Middle frontal gyrus (tissue), 1 donor: ENCODE measurements around the gene ZNF343.
"Not testable (repeated sequence)": the region's sequence is repeated elsewhere in the genome, so short reads cannot be mapped to it uniquely, and the experiment has no call there.

Source experiments
- DNase-seq: peaks from one replicate; pipeline ENCODE4 v3.0.0-alpha.2; 2015; ENCODE audit warnings: low spot score; ENCODE audit errors: extremely low spot score

Gene ZNF343

DNA sequence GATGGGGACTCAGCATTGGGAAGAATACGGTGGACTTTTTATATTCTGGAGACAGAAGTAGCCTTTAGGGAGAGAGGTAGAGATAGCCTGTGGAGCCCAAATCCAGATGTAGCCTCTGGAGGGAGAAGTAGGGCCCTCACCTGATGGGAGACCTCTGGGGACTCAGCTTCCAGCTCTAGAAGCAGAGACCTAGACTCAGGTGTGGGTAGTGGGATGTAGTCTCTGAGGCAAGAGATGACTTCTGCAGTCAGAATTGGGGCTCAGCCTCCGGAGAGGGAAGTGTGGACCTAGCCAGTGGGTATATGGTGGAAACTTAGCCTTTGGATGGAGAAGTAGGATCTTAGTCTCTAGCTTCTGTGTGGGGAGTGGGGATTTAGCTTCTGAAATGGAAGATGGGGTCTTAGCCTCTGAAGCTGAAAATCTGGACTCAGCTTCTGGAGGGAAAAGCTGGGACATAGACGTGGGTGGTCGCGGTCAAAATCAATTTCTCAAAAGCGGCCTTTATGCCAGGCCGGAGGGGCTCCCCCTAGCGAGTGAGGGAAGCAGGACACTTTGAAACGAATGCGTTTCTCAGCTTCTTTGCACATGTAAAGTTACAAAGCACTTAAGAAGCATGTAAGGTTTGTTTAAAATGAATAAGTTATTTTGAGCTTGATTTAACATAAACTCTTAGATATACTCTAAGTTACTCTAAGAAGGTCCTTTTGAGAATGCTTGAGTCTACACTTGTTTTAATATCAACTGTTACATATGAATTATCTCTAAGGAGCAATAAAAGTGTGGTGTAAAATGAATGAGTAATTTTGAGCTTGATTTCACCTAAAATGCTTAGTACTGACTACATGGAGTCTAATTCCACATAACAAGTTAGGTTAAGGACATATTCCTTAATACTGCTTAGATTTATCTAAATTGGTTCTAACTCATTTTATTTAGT is 12.9 kb upstream of the ZNF343 start:
- DNase-seq, result no peak

DNA sequence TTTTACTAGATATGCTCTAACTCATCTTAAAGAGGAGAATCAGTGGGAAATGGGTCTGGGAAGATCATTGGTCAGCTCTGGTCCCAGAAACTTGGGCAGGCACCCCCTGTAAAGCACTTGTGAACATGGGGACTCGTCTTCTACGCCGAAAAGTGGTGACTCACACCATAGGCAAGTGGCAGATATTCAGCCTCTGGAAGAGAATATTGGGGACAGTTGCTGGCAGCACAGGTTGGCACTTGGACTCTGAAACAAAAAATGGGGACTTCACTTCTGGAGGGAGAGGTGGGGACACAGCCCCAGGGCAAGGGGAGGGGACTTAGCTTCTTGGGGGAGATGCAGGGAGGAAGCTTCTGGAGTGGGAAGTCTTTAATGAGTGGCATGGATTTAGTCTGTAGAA is 11.9 kb upstream of the ZNF343 start:
- no peak for DNase-seq

DNA sequence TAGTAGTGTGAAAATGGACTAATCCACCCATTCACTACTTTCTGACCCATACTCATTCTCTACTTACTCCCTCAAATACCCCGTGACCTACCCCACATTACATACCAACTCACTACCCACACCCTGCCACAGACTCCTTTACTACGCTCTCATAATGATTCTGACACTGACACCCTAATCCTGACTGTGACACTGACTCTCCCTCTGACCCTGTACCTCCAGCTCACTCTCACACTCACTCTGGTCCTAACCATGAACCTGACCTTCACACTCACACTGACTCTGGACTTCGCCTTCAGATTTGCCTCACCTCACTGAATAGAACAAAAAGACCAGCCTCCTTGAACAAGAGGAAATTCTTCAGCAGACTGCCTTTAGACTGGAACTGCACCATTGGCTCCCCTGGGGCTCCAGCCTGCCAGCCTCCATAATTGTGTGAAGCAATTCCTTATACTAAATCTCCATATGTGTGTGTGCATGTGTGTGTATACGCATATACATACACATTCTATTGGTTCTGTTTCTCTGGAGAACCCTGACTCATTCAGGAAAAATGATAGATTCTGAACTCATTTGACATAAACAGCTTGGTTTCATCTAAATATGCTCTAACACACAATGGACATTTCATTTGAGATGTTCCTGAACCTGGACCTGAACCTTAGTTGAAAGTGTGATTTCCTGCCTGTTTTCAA is 10.5 kb upstream of the ZNF343 start:
- no peak for DNase-seq

DNA sequence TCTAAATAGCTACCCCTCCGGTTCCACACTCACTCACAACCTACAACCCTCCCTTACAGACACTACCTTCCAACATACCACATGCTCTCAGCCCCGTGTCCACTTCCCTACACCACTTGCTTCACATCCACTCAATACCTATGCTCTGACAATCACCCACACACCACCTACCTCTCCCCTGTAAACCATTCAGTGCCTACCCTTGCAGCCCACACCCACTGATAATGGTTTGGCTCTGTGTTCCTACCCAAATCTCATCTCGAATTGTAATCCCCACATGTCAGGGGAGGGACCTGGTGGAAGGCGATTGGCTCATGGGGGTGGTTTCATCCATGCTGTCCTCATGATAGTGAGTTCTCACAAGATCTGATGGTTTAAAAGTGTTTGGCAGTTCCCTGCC is 9.8 kb upstream of the ZNF343 start:
- no peak for DNase-seq

DNA sequence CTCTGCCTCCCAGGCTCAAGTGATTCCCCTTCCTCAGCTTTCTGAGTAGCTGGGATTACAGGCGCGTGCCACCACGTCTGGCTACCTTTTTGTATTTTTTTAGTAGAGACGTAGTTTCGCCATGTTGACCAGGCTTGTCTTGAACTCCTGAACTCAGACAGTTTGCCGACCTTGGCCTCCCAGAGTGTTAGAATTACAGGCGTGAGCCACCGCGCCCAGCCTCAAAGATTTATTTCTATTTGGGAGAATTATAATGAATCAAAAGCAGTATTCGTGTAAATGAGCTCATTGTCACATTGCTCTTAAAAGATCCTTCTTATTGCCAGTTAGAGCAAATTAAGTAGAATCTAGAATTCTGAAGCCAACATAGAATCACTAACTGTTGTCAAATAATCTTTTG is 9.4 kb upstream of the ZNF343 start:
- DNase-seq, result no peak

DNA sequence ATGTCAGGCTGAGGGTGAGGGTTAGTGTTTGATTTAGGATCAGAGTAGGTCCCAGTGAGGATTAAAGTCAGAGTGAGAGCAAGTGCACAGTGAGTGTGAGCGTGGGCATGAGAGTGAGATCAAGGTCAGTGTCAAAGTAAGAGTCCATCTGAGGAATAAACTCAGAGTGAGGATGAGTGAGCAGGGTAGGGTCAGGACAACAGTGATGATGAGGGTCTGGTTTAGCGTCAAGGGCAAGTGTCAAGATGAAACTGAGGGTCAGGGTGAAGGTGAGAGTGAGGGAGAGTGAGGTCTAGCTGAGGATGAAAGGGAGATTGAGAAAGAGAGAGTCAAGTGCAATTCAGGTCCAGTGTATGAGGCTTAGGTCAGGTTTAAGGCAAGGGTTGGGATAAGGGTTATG is 7.7 kb upstream of the ZNF343 start:
- DNase-seq, result no peak

DNA sequence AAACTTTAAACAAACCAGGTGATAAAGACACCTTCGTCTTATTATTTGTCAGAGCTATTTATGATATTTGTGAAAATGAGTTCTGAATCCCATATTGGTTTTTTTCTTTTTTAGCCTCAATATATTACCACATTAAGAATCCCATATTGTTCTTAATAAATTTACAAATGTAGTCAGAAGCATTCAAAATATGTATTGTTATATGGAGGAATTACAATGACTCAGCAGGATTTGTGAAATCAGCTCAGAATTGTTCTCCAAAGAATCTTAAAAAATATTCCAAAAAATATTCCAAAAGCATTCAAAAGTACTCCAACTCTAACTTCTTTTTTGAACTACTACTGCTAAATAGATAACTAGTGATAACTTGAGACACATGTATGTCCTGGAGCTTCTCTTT is 6.5 kb upstream of the ZNF343 start:
- DNase-seq, result no peak

DNA sequence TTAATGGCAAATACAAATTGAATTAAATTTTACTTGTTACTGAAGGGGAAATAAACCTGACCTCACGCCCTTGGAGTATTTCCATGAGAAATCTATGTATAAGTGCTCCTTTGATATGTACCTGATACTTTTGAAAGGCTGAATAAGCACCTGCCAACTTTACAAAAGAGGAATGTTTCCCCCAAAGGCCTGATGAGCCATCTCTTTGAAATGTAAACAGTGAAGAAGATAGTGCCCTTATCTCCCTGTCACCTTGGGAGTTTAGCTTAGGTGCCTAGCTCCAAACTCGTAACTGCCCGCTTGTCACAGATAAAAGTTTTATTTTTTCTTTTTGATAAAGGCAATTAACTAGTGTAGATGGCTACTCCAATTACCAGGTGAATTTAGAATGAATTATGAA is 1.1 kb upstream of the ZNF343 start:
- no peak for DNase-seq

DNA sequence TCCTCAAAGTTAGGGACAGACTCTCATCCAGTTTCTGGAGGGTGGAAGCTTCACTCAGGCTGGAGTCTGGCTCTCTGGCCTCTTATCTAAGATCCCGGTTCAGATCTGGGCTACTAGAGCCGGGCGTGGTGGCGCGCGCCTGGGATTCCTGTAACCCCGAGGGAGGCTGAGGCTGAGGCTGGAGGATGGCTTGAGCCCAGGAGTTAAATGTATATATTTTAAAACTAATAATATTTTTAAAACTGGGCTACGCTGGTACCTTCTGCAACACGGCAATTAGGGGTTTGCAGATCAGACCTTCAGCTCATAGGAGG is 710 bp upstream of the ZNF343 start:
- DNase-seq, result no peak

DNA sequence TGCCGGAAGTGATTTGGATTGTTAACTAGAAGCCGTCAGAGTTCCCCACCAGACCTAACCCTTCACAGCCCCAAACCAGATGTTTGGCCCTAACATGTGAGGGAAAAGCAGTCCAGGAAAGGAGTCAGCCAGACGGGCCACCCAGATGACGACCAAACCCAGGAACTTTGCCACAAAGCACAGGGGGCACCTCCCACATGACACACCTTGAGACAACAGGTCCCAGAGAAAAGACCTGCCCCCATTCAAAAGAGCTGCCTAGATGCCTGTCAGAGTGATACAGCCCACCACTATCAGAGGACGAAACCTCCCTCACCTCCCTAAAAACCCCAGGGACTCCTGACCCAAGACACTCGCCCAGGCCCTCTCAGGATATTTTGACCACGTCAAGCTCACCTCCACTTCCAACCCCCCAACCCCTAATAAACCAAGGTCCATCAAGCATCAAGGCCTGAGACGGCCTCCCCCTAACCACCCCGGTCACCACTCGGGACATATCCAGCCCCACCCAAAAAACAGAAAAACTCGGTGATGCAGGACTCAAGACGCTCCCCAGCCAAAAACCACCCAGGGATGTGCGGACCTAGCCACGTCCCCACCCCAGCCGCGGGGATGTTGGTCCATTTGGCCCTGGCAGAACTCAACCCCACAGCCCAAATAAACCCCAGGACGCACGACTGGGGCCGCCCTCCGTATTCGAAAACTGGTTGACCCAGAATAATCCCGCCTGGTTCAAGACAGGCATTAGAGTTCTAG is 662 bp downstream of the ZNF343 start:
- DNase-seq, result no peak

DNA sequence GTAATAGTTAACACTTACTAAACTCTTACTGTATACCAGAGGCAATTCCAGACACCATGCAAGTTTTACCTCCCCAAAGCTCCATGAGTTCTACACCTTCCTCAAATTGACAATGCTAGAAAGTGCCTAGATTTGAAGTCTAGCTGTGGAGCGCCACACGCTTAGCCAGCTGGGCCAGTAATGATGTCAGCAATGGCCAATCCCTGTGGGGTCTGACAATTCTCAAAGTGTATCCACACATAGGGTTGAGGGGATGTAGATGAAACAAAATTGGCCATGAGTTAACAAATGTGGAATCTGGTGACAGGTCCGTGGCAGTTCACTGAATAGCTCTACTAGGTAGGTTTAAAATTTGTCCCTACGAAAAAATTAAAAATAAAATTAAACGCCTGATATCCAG is 1.3 kb downstream of the ZNF343 start:
- DNase-seq, result no peak

DNA sequence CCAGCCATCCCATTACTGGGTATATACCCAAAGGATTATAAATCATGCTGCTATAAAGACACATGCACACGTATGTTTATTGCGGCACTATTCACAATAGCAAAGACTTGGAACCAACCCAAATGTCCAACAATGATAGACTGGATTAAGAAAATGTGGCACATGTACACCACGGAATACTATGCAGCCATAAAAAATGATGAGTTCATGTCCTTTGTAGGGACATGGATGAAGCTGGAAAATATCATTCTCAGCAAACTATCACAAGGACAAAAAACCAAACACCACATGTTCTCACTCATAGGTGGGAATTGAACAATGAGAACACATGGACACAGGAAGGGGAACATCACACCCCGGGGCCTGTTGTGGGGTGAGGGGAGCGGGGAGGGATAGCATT is 2.3 kb downstream of the ZNF343 start:
- not testable (repeated sequence) for DNase-seq

DNA sequence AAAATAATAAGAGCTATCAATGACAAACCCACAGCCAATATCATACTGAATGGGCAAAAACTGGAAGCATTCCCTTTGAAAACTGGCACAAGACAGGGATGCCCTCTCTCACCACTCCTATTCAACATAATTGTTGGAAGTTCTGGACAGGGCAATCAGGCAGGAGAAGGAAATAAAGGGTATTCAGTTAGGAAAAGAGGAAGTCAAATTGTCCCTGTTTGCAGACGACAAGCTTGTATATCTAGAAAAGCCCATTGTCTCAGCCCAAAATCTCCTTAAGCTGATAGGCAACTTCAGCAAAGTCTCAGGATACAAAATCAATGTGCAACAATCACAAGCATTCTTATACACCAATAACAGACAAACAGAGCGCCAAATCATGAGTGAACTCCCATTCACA is 3.9 kb downstream of the ZNF343 start:
- DNase-seq, result not testable (repeated sequence)

DNA sequence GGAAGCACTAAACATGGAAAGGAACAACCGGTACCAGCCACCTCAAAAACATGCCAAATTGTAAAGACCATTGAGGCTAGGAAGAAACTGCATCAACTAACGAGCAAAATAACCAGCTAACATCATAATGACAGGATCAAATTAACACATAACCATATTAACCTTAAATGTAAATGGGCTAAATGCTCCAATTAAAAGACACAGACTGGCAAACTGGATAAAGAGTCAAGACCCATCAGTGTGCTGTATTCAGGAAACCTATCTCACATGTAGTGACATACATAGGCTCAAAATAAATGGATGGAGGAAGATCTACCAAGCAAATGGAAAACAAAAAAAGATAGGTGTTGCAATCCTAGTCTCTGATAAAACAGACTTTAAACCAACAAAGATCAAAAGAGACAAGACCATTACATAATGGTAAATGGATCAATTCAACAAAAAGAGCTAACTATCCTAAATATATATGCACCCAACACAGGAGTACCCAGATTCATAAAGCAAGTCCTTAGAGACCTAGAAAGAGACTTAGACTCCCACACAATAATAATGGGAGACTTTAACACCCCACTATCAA is 5.8 kb downstream of the ZNF343 start:
- not testable (repeated sequence) for DNase-seq

DNA sequence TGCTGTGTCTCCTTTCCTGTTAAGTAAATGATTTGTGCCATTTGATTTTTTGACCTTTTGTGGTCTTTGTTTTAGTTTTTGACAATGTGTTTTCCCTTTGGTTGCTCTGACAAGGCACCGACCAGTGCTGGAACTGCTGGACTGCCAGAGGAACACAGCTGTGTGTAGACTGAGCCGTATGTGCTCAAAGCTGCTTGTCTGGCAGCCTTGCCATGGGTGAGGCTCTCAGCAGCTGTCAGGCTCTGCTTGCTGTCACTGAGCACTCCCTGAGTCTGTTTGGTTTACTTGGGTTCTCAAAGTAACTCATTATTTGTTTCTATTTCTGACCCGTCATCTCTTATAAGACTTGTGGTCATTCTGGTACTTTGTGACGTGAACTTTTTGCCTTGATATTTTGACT is 23.1 kb downstream of the ZNF343 start:
- no peak for DNase-seq

DNA sequence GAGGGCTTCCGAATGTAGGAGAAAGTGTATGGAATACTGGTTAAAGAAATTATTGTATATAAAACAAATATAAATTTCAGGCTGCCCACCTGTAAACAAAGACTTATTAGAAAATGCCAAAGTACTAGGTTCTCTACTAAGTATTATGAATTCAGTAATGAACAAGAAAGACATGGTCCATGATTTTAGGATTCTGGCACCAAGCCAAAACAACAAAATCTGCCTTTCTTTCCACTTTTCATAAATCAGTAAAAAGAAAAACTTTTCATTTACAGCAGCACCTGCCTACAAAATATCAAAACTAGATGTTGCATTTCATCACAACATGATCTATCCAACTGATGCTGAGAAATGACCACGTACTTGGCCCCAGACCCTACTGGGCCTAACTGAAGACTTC is 23.6 kb downstream of the ZNF343 start:
- no peak for DNase-seq

DNA sequence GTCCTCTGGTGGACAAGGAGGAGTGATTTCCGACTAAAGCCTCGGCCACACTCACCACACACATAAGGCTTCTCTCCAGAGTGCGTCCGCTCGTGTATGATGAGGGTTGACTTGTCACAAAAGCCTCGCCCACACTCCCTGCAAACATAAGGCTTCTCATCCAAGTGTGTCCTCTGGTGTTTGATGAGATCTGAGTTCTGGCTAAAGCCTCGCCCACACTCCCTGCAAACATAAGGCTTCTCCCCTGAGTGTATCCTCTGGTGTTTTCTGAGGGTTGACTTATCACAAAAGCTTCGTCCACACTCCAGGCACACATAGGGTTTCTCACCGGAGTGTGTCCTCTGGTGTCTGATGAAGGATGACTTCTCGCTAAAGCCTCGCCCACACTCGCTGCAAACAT is 25.2 kb downstream of the ZNF343 start:
- peak; percentile 55 for DNase-seq

DNA sequence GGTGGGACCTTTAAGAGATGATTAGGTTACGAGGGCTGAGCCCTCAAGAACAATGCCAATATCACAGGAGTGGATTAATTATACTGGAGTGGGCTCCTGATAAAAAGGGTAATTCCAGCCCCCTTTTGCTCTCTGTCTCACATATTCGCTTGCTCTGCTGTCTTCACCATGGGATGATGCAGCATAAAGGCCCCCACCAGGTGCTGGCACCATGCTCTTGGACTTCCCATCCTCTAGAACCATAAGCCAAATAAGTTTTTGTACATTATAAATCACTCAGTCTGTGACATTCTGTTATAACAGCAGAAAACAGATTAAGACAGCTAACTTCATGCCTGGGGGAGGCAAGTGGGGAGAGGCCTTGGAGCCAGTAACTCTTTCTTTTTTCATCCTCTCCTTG is 28.3 kb downstream of the ZNF343 start:
- DNase-seq, result no peak

DNA sequence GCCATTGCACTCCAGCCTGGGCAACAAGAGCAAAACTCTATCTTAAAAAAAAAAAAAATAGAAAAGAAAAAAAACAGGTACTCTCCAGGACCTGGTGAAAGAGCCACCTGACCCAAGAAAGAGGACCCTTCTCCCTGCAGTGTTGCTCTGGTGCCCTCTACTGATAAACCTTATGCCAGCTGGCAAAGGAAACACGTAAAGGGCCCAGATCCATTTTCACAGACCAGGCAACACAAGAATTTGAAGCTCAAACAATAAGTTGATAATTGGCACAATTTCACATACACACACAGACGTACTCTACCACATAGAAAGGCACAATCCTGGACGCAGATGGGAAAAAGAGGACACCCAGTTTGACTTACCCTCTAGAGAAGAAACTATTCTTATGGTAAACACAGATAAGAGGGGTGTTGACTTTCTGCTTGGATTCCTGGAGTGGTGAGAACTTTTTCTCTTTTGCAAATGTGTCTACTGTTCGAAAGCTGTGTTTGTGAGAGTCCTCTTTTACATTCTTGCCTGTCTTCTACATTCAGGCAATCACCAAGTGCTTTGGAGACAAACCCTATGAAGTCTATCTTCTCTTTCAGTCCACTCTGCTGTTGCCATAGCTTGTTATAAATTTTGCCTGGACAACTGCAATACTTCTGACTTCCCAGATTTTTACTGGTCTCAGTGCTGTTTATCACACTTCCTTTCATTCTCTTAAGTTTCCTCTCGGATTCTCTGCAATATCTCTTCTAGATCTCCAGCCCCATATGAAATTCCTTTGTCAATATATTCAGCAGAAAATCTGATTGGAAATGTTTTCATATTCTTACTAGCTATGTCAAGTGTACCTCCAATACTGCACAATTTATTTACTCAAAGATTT is 31.7 kb downstream of the ZNF343 start:
- no peak for DNase-seq

DNA sequence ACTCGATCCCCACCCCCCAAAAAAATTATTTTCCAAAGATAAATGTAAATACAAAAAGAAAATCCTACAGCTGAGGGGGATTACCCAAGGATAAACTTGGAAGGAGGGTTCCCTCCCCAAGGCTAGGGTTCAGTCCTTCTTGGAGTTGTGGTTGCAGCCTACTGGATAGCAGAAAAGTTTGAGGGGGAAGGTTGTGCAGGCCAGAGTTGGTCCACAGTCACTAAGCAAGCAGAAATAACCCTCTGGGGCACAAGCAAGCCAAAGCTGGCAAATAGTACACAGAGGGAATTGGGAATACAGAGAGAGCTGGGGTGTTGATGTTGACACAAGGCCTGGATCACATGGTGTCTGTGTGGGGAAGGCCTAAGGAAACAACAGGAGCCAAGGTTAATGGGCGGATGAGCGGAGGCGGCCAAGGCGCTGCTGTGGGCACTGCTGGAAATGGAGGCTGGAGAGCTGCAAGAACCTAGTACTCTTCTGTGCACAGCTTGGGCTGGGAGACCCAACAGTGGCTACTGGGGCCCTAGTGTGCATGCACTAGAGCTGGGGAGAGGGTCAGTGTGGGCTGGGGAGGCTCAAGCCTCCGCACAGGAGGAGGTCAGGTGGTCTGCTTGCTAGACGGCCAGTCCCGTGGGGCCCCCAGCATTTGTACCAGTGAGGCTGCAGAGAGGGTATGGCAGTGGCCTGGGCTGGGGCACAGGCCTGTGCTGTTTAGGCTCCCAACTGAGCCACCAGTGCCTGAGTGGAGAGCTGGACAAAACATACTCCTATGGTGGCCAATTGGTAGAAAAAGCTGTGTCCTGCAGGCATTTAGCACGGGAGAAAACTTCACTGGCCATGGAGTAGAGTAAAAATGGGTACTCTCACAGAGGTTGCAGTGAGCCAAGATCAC is 32.6 kb downstream of the ZNF343 start:
- DNase-seq, result no peak
